H1 (cell line): ENCODE results near the gene STARD4. TPM values are rescaled to one million over a fixed set of nuclear protein-coding genes. Genes with fewer than 3 reads are reported as not detected.

Experiments used
- polyA plus RNA-seq, 7 experiments: library from polyadenylated mRNA; depleted of rRNA in 3 of 7; stranded (reverse) in 5 of 7; unstranded in 2 of 7; fragments of >200 nt in 5 of 7; fragments of 200-250 nt in 2 of 7; gene quantifications; 1 replicate in 5 of 7; 2 replicates in 1 of 7; 4 replicates in 1 of 7; pipeline versions ENCODE4 v1.2.1 to v1.2.3, GENCODE V29; 2011 to 2013; ENCODE audit warnings: missing spikeins in 2 of 7, mixed read lengths in 2 of 7
- total RNA-seq: library from RNA; stranded (reverse); fragmentation: NEBNext Ultra II Directional; extraction: Animal tissue kit (Norgen Biotek cat#: 25700); gene quantifications from 2 replicates; pipeline ENCODE4 v1.2.1, GENCODE V29; 2021

Gene STARD4
- total and polyA plus RNA-seq, 2 of the 8 experiments (the other 6 are each of a cell fraction or from before 2014, with no cell fraction given) = 10.8 to 47.9 TPM

Other genes starting within 250 kb of the STARD4 start
- gene NREP, start 244.7 kb upstream of the STARD4 start, total RNA-seq = 254 and 271 TPM in 2 replicates
- 171 and 301 TPM in 2 replicates for gene NREP, start 244.7 kb upstream of the STARD4 start, polyA plus RNA-seq (2011; rRNA removed)